A673 (cell line): Measurements from ENCODE around the gene MKX. TPM values are rescaled to one million over a fixed set of nuclear protein-coding genes. Genes with fewer than 3 reads are reported as not detected.
A peak's percentile ranks its signal among the peaks of the same experiment; 100 is the strongest.

Experiments used
- BruUV-seq: library from RNA; stranded (reverse); fragments of 400-500 nt; replicated peaks from 2 replicates; lab custom pipeline; 2021; lab: Mats Ljungman, UMichigan
- CTCF ChIA-PET: fragments of 300-600 bp; sonication (Branson Sonifier 250); formaldehyde crosslinking; loops from one replicate; lab custom pipeline; 2022; ENCODE audit warnings: antibody characterized with exemption; lab: Charles Lee
- POLR2A ChIA-PET: fragments of 300-600 bp; sonication (Branson Sonifier 250); formaldehyde crosslinking; loops from one replicate; lab custom pipeline; 2022; ENCODE audit warnings: antibody characterized with exemption; ENCODE audit not compliant: low non-redundant PET; lab: Charles Lee
- DNase-seq: peaks from one replicate; pipeline ENCODE4 v3.0.0-alpha.2; 2015; ENCODE audit warnings: low spot score
- H3K27ac ChIP-seq: fragments of 200-600 bp; sonication (generic); 2 replicates; pipeline ENCODE4 v1.5.1; 2016; ENCODE audit warnings: mixed run types, low read depth, mild to moderate bottlenecking, mixed read lengths, antibody characterized with exemption, low read length; ENCODE audit not compliant: poor library complexity, severe bottlenecking
- H3K27me3 ChIP-seq: fragments of 200-600 bp; sonication (generic); replicated peaks from 2 replicates; pipeline ENCODE4 v1.6.1; 2017; ENCODE audit warnings: mixed run types, low read depth, mild to moderate bottlenecking, mixed read lengths, antibody characterized with exemption, low read length; ENCODE audit not compliant: insufficient read depth, poor library complexity
- H3K36me3 ChIP-seq: fragments of 200-600 bp; sonication (generic); 2 replicates; pipeline ENCODE4 v1.6.1; 2016; ENCODE audit warnings: mixed run types, mild to moderate bottlenecking, mixed read lengths, antibody characterized with exemption, low read length; ENCODE audit not compliant: insufficient read depth, poor library complexity, severe bottlenecking
- H3K4me1 ChIP-seq: fragments of 200-600 bp; sonication (generic); 2 replicates; pipeline ENCODE4 v1.6.1; 2017; ENCODE audit warnings: mixed run types, mild to moderate bottlenecking, mixed read lengths, antibody characterized with exemption, low read length; ENCODE audit not compliant: insufficient read depth, poor library complexity, severe bottlenecking
- H3K4me3 ChIP-seq: fragments of 200-600 bp; sonication (generic); 2 replicates; pipeline ENCODE4 v1.5.1; 2016; ENCODE audit warnings: low read depth, mixed run types, mild to moderate bottlenecking, mixed read lengths, low read length; ENCODE audit not compliant: poor library complexity, severe bottlenecking
- H3K9me3 ChIP-seq: fragments of 200-600 bp; sonication (generic); 2 replicates; pipeline ENCODE4 v1.6.1; 2016; ENCODE audit warnings: mixed run types, low read depth, mild to moderate bottlenecking, mixed read lengths, antibody characterized with exemption, low read length; ENCODE audit not compliant: poor library complexity, severe bottlenecking
- CTCF ChIP-seq: fragments of 300-800, 200-600 bp; sonication (generic); conservative IDR thresholded peaks from 2 replicates; pipeline ENCODE4 v1.5.1; 2017; ENCODE audit warnings: low read depth, mild to moderate bottlenecking, antibody characterized with exemption, low read length, moderate library complexity, mixed read lengths
- EZH2 ChIP-seq: fragments of 200-600 bp; sonication (generic); IDR thresholded peaks from 2 replicates; pipeline ENCODE4 v1.6.1; 2017; ENCODE audit warnings: borderline replicate concordance, low read depth, mild to moderate bottlenecking, mixed read lengths, antibody characterized with exemption, low read length; ENCODE audit not compliant: poor library complexity, severe bottlenecking
- intact Hi-C: fragments of 100-400 bp; cut with micrococcal nuclease; formaldehyde crosslinking; loops from one replicate; pipeline ENCODE4 v1.10.0; 2022; ENCODE audit not compliant: unreplicated experiment
- total RNA-seq: library from RNA; stranded (reverse); gene quantifications from 2 replicates; pipeline ENCODE4 v1.2.3, GENCODE V29; 2021

The MKX gene
- total RNA-seq, 1 experiment from 2014 or later, result 0.09 TPM

- no TSS peak for BruUV-seq
- ChIA-PET POLR2A (no interaction called here), CTCF (no interaction called here)
- no peak for DNase-seq
- intact Hi-C loops, result no loop called here
- H3K4me3 ChIP-seq, result no peak overlapping the region
- H3K27me3 ChIP-seq, result no peaks in the 10 kb centered on the region
- H3K4me1 ChIP-seq, result no peaks in the 10 kb centered on the region
- no peaks in the 10 kb centered on the region for H3K36me3 ChIP-seq
- no peak for TF ChIP-seq EZH2
- no peak for TF ChIP-seq CTCF
- H3K9me3 ChIP-seq, result peaks cover 10% of the 10 kb centered on the region
- no peak overlapping the region for H3K27ac ChIP-seq
These were observed 99.4 kb downstream of the MKX start for GRCh38 chr10:27646194-27646593.

- DNase-seq, result no peak
These were observed 101.2 kb downstream of the MKX start for GRCh38 chr10:27644307-27644939.

GRCh38 chr10:27643301-27643700 lies 102.3 kb downstream of the MKX start:
- peak; percentile 12 for DNase-seq
- Histone ChIP-seq H3K4me1 (no peaks in the 10 kb centered on the region), H3K27me3 (no peaks in the 10 kb centered on the region), H3K36me3 (no peaks in the 10 kb centered on the region), H3K9me3 (peaks cover 10% of the 10 kb centered on the region), H3K4me3 (no peak overlapping the region), H3K27ac (no peak overlapping the region)
- ChIA-PET CTCF (no interaction called here), POLR2A (no interaction called here)
- BruUV-seq, result no TSS peak
- intact Hi-C loops, result no loop called here
- no peak for TF ChIP-seq EZH2
- TF ChIP-seq CTCF, result no peak

More at GRCh38 chr10:27644307-27644939, 101.2 kb downstream of the MKX start:
- no TSS peak for BruUV-seq
- Histone ChIP-seq H3K27me3 (no peaks in the 10 kb centered on the region), H3K36me3 (no peaks in the 10 kb centered on the region), H3K27ac (no peak overlapping the region), H3K4me3 (no peak overlapping the region), H3K4me1 (no peaks in the 10 kb centered on the region), H3K9me3 (peaks cover 10% of the 10 kb centered on the region)
- no peak for TF ChIP-seq CTCF
- TF ChIP-seq EZH2, result no peak
- intact Hi-C loops, result no loop called here
- POLR2A ChIA-PET, result no interaction called here
- CTCF ChIA-PET, result no interaction called here
